GM10248 (cell line): ENCODE measurements around the gene MARK1.

ENCODE experiments used
- CTCF ChIA-PET: fragments of 300-600 bp; sonication (Branson Sonifier 250); formaldehyde crosslinking; extraction: SDS; loops from one replicate; lab custom pipeline; 2021; ENCODE audit warnings: antibody characterized with exemption; lab: Yijun Ruan, JAX
- POLR2A ChIA-PET: fragments of 350-650 bp; sonication (Branson Sonifier 250); formaldehyde crosslinking; extraction: SDS; loops from one replicate; lab custom pipeline; 2020; ENCODE audit warnings: antibody characterized with exemption; lab: Yijun Ruan, JAX
- DNase-seq: peaks from one replicate; pipeline ENCODE4 v3.0.0; 2012; ENCODE audit errors: extremely low spot score
- TF ChIP-seq, protein P1 (sequence below): IDR thresholded peaks from 2 replicates; pipeline ENCODE4 v1.5.1; 2012; ENCODE audit warnings: mild to moderate bottlenecking, low read depth; ENCODE audit errors: extremely low read depth, missing control alignments, control extremely low read depth

Gene MARK1

GRCh38 chr1:220701974-220702373 is 174.0 kb downstream of the MARK1 start:
- TF ChIP-seq, protein P1, sequence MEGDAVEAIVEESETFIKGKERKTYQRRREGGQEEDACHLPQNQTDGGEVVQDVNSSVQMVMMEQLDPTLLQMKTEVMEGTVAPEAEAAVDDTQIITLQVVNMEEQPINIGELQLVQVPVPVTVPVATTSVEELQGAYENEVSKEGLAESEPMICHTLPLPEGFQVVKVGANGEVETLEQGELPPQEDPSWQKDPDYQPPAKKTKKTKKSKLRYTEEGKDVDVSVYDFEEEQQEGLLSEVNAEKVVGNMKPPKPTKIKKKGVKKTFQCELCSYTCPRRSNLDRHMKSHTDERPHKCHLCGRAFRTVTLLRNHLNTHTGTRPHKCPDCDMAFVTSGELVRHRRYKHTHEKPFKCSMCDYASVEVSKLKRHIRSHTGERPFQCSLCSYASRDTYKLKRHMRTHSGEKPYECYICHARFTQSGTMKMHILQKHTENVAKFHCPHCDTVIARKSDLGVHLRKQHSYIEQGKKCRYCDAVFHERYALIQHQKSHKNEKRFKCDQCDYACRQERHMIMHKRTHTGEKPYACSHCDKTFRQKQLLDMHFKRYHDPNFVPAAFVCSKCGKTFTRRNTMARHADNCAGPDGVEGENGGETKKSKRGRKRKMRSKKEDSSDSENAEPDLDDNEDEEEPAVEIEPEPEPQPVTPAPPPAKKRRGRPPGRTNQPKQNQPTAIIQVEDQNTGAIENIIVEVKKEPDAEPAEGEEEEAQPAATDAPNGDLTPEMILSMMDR = no peak
- ChIA-PET POLR2A (no interaction called here), CTCF (interaction anchor here (1.5 to 3.2 kb wide), 4 partner anchors 9 to 75 kb away, joined by 3 to 15 read pairs (median 6); no protein-coding TSS in a partner anchor)
- DNase-seq = no peak

- TF ChIP-seq, protein P1 = no peak
- ChIA-PET CTCF (interaction anchor here (0.6 to 3.2 kb wide), 9 partner anchors 9 to 408 kb away, joined by 3 to 15 read pairs (median 3); no protein-coding TSS in a partner anchor), POLR2A (no interaction called here)
- DNase-seq = no peak
Measured at GRCh38 chr1:220702733-220703270, 174.9 kb downstream of the MARK1 start.

DNA sequence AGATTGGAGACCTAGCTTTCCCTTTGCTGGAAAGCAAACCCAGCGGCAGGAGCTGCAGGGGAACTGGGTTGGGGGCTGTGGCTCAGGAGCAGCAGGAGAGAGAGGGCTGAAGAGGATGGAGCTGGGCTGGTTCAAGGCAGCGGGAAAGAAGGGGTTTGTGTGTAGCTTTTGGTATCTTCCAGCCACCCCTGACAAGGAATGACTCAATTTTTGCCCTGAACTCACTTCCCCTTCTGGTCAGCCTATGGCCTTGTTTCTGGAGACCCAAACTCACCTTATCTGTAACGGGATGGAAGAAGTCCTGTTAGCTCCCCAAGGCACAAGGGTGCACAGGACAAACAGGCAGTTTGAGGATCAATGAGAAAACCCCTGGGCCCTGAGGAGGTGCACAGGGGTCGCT is 175.4 kb downstream of the MARK1 start:
- POLR2A ChIA-PET = no interaction called here

GRCh38 chr1:220705782-220706181 is 177.8 kb downstream of the MARK1 start:
- ChIA-PET CTCF (no interaction called here), POLR2A (no interaction called here)
- DNase-seq = no peak
- TF ChIP-seq, protein P1 = no peak

More for the DNA sequence above, 175.4 kb downstream of the MARK1 start:
- TF ChIP-seq, protein P1 = no peak
- DNase-seq = no peak
- CTCF ChIA-PET = interaction anchor here (0.6 to 3.2 kb wide), 8 partner anchors 10 to 409 kb away, joined by 3 to 15 read pairs (median 4); no protein-coding TSS in a partner anchor

DNA sequence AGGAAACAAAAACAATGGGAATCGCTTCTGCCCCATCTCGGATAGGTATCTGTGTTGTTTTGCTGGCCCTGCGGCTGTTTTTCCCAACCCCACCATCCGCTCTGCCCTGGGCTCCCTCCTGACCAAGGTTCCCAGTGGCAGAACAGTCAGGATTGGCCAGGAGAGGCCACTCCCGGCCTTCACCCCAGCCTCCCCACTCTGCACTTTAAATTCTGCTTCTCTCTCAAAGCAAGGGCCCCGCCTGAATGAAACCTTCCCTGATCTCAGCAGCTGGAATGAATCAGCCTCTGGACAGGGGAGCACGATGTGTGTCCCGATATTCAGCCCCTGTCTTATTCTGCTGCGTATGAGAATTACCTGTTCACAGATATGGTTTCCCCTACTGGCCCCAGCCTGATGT is 178.5 kb downstream of the MARK1 start:
- TF ChIP-seq, protein P1 = no peak
- POLR2A ChIA-PET = no interaction called here
- no peak for DNase-seq
- CTCF ChIA-PET = no interaction called here

- DNase-seq = no peak
- CTCF ChIA-PET = interaction anchor here (1.1 kb wide), 1 partner anchor 26 kb away, joined by 3 read pairs; no protein-coding TSS in a partner anchor
- POLR2A ChIA-PET = no interaction called here
- TF ChIP-seq, protein P1 = no peak
Measured at GRCh38 chr1:220707160-220707559, 179.2 kb downstream of the MARK1 start.
